Testis (tissue), 2 donors: ENCODE results near the gene NRTN.

Source experiments
- POLR2A ChIP-seq: fragments of 450-650 bp; IDR thresholded peaks from one replicate; pipeline ENCODE4 v1.6.1; 2017; ENCODE audit warnings: antibody characterized with exemption, mild to moderate bottlenecking, moderate library complexity
- TF ChIP-seq, protein P1 (sequence below), 3 experiments: fragments of 450-650 bp in 2 of 3; fragments of 200-600 bp in 1 of 3; sonication (generic) in 1 of 3; IDR thresholded peaks; one replicate each; pipeline ENCODE4 v1.5.1; 2016 to 2019; ENCODE audit warnings: antibody characterized with exemption in 3 of 3, mild to moderate bottlenecking in 2 of 3, moderate library complexity in 1 of 3

DNA sequence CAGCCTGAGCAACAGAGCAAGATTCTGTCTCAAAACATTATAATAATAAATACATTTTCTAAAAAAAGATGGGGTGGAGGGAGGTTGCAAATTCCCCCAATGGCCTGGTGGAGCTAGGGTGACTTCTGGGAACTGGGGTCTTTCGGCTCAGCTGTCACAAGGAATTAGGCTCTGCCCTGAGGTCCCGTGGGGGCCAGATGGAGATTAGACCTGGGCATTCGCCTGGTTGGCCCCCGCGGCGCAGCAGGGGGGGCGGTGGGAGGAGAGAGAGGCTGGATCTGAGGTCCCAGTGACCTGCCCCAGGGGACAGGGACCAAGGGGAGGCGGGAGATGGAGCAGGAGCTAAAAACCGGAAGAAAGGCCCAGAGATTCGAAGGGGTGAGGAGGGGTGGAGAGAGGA, 19.9 kb downstream of the NRTN start:
- TF ChIP-seq, protein P1, sequence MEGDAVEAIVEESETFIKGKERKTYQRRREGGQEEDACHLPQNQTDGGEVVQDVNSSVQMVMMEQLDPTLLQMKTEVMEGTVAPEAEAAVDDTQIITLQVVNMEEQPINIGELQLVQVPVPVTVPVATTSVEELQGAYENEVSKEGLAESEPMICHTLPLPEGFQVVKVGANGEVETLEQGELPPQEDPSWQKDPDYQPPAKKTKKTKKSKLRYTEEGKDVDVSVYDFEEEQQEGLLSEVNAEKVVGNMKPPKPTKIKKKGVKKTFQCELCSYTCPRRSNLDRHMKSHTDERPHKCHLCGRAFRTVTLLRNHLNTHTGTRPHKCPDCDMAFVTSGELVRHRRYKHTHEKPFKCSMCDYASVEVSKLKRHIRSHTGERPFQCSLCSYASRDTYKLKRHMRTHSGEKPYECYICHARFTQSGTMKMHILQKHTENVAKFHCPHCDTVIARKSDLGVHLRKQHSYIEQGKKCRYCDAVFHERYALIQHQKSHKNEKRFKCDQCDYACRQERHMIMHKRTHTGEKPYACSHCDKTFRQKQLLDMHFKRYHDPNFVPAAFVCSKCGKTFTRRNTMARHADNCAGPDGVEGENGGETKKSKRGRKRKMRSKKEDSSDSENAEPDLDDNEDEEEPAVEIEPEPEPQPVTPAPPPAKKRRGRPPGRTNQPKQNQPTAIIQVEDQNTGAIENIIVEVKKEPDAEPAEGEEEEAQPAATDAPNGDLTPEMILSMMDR (IDR thresholded peaks at IDR 0.05), result no peak
- TF ChIP-seq POLR2A, result no peak
